Measurements from ENCODE around the gene PPP3CB.

DNA sequence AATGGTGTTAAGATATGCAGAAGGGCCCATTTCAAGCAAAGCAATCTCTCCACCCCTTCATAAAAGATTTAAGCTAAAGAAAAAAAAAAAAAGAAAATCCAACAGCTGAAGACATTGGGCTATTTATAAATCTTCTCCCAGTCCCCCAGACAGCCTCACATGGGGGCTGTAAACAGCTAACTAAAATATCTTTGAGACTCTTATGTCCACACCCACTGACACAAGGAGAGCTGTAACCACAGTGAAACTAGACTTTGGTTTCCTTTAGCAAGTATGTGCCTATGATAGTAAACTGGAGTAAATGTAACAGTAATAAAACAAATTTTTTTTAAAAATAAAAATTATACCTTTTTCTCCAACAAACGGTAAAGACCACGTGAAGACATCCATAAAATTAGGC, 28.6 kb downstream of the PPP3CB start:
- no peak for TF ChIP-seq EZH2phosphoT487 (conservative IDR thresholded peaks at IDR 0.05; ENCODE audit: low read length)
- TF ChIP-seq, protein P1, sequence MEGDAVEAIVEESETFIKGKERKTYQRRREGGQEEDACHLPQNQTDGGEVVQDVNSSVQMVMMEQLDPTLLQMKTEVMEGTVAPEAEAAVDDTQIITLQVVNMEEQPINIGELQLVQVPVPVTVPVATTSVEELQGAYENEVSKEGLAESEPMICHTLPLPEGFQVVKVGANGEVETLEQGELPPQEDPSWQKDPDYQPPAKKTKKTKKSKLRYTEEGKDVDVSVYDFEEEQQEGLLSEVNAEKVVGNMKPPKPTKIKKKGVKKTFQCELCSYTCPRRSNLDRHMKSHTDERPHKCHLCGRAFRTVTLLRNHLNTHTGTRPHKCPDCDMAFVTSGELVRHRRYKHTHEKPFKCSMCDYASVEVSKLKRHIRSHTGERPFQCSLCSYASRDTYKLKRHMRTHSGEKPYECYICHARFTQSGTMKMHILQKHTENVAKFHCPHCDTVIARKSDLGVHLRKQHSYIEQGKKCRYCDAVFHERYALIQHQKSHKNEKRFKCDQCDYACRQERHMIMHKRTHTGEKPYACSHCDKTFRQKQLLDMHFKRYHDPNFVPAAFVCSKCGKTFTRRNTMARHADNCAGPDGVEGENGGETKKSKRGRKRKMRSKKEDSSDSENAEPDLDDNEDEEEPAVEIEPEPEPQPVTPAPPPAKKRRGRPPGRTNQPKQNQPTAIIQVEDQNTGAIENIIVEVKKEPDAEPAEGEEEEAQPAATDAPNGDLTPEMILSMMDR (IDR thresholded peaks at IDR 0.05; ENCODE audit: insufficient read depth, low read length, poor library complexity, severe bottlenecking) = no peak
